Stimulated activated CD4-positive, alpha-beta T cell treated with anti-CD3 and anti-CD28 coated beads, Interleukin-4, amount 100 ng/mL, for 48 hours (primary cell): ENCODE results near the gene CT45A6.
"Not testable (repeated sequence)": the region's sequence is repeated elsewhere in the genome, so short reads cannot be mapped to it uniquely, and the experiment has no call there.

Experiments
- DNase-seq, 2 donors: peaks; one replicate each; pipeline ENCODE4 v3.0.0-alpha.2; 2020; ENCODE audit warnings: low read depth in 2 of 2

Gene CT45A6, protein sequence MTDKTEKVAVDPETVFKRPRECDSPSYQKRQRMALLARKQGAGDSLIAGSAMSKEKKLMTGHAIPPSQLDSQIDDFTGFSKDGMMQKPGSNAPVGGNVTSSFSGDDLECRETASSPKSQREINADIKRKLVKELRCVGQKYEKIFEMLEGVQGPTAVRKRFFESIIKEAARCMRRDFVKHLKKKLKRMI

DNA sequence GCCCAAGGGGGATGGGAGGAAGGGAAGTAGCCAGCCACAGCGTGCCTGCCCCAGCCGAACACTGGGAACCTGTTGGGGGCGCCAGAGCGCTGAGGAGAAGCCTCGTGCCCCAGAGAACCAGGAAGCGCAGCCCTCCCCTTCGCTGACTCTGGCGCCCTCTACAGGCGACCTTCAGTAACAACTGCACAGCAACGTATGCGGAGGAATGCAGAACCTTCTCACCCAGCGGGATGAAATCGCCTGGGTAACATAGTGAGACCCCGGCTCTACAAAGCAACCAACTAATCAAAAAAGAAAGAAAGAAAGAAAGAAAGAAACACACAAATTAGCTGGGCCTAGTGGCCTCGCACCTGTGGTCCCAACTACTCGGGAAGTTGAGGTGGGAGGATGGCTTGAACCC is at the start of gene CT45A6:
TSS of gene CT45A6 (minus strand) at position 101 of the 400 bp plus-strand sequence. CDS start 3,794 bp downstream, outside the sequence.
- DNase-seq: not testable (repeated sequence)

DNA sequence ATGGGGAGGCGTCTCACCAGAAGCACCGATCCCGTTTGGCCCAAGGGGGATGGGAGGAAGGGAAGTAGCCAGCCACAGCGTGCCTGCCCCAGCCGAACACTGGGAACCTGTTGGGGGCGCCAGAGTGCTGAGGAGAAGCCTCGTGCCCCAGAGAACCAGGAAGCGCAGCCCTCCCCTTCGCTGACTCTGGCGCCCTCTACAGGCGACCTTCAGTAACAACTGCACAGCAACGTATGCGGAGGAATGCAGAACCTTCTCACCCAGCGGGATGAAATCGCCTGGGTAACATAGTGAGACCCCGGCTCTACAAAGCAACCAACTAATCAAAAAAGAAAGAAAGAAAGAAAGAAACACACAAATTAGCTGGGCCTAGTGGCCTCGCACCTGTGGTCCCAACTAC is 34.6 kb upstream of the CT45A6 start, which contains the start of gene CT45A7:
TSS of gene CT45A7 (minus strand) at position 101 of the 400 bp plus-strand sequence. CDS start 3,747 bp downstream, outside the sequence.
- DNase-seq: not testable (repeated sequence)

DNA sequence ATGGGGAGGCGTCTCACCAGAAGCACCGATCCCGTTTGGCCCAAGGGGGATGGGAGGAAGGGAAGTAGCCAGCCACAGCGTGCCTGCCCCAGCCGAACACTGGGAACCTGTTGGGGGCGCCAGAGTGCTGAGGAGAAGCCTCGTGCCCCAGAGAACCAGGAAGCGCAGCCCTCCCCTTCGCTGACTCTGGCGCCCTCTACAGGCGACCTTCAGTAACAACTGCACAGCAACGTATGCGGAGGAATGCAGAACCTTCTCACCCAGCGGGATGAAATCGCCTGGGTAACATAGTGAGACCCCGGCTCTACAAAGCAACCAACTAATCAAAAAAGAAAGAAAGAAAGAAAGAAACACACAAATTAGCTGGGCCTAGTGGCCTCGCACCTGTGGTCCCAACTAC is 17.3 kb upstream of the CT45A6 start, which contains the start of gene CT45A2:
TSS of gene CT45A2 (minus strand) at position 101 of the 400 bp plus-strand sequence. CDS start 3,747 bp downstream, outside the sequence.
- not testable (repeated sequence) for DNase-seq

DNA sequence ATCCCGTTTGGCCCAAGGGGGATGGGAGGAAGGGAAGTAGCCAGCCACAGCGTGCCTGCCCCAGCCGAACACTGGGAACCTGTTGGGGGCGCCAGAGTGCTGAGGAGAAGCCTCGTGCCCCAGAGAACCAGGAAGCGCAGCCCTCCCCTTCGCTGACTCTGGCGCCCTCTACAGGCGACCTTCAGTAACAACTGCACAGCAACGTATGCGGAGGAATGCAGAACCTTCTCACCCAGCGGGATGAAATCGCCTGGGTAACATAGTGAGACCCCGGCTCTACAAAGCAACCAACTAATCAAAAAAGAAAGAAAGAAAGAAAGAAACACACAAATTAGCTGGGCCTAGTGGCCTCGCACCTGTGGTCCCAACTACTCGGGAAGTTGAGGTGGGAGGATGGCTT is 17.2 kb downstream of the CT45A6 start, which contains the start of gene CT45A5:
TSS of gene CT45A5 (minus strand) at position 101 of the 400 bp plus-strand sequence. CDS start 3,774 bp downstream, outside the sequence.
- not testable (repeated sequence) for DNase-seq

DNA sequence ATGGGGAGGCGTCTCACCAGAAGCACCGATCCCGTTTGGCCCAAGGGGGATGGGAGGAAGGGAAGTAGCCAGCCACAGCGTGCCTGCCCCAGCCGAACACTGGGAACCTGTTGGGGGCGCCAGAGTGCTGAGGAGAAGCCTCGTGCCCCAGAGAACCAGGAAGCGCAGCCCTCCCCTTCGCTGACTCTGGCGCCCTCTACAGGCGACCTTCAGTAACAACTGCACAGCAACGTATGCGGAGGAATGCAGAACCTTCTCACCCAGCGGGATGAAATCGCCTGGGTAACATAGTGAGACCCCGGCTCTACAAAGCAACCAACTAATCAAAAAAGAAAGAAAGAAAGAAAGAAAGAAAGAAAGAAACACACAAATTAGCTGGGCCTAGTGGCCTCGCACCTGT is 34.5 kb downstream of the CT45A6 start, which contains the start of gene CT45A3:
TSS of gene CT45A3 (minus strand) at position 101 of the 400 bp plus-strand sequence. CDS start 3,747 bp downstream, outside the sequence.
- DNase-seq: not testable (repeated sequence)

DNA sequence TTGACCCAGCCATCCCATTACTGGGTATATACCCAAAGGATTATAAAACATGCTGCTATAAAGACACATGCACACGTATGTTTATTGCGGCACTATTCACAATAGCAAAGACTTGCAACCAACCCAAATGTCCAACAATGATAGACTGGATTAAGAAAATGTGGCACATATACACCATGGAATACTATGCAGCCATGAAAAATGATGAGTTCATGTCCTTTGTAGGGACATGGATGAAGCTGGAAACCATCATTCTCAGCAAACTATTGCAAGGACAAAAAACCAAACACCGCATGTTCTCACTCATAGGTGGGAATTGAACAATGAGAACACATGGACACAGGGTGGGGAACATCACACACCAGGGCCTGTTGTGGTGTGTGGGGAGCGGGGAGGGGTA is 57.8 kb downstream of the CT45A6 start:
- not testable (repeated sequence) for DNase-seq
